ENCODE results near the gene TMEM120A. TPM values are rescaled to one million over a fixed set of nuclear protein-coding genes. Genes with fewer than 3 reads are reported as not detected.

TMEM120A gene
- total RNA-seq, 3 donors from 2014 or later, result 75.6 to 138 (median 88.4) TPM

GRCh38 chr7:75993689-75994387 is 557 bp downstream of the TMEM120A start:
- ATAC-seq, result peak; percentile 53
- peak overlapping the region; percentile 74 for H3K4me3 ChIP-seq
- intact Hi-C loops (cut with DNase I, micrococcal nuclease), result no loop called here
- TF ChIP-seq, protein P1, sequence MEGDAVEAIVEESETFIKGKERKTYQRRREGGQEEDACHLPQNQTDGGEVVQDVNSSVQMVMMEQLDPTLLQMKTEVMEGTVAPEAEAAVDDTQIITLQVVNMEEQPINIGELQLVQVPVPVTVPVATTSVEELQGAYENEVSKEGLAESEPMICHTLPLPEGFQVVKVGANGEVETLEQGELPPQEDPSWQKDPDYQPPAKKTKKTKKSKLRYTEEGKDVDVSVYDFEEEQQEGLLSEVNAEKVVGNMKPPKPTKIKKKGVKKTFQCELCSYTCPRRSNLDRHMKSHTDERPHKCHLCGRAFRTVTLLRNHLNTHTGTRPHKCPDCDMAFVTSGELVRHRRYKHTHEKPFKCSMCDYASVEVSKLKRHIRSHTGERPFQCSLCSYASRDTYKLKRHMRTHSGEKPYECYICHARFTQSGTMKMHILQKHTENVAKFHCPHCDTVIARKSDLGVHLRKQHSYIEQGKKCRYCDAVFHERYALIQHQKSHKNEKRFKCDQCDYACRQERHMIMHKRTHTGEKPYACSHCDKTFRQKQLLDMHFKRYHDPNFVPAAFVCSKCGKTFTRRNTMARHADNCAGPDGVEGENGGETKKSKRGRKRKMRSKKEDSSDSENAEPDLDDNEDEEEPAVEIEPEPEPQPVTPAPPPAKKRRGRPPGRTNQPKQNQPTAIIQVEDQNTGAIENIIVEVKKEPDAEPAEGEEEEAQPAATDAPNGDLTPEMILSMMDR (IDR thresholded peaks at IDR 0.05), result no peak
- peaks cover 18% of the 10 kb centered on the region for H3K4me1 ChIP-seq (ENCODE audit: low read depth)
- no peaks in the 10 kb centered on the region for H3K36me3 ChIP-seq (ENCODE audit: low read depth)
- H3K9me3 ChIP-seq, result no peaks in the 10 kb centered on the region
- peak; percentile 48 to 79 (median 73) for DNase-seq

DNA sequence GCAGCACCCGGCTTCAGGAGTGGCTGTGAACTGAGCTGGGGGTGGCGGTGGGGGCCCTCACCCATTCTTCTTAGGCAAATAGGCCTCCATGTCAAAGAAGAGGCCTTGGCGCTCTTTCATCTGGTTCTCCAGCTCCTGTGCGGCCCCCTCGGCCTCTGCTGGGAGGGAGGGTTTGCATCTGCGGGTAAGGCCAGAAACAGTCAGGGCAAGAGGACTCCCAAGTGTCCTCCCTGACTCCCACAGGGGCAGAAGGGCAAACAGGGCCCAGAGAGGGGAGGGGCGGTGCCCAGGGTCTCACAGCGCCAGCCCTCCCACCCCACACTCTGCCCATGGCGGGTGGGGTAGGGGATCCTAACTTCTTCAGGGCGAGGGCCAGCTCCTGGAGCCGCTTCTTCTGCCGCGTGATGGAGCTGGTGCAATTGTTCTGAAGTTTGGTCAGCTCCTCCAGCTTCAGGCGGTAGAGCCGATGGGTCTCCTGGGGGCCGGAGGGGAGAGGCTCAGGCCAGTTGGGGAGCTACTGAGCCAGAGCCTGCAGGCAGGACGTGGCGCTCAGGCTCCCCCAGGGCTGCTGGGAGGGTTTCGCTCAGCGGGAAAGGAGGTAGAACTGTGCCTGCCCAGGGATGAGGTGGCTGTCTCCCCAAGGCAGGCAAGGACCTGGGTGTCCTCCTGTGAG is 2.2 kb downstream of the TMEM120A start:
- TF ChIP-seq, protein P1 (IDR thresholded peaks at IDR 0.05), result no peak
- peaks cover 18% of the 10 kb centered on the region for H3K4me1 ChIP-seq (ENCODE audit: low read depth)
- intact Hi-C loops (cut with DNase I, micrococcal nuclease), result no loop called here

DNA sequence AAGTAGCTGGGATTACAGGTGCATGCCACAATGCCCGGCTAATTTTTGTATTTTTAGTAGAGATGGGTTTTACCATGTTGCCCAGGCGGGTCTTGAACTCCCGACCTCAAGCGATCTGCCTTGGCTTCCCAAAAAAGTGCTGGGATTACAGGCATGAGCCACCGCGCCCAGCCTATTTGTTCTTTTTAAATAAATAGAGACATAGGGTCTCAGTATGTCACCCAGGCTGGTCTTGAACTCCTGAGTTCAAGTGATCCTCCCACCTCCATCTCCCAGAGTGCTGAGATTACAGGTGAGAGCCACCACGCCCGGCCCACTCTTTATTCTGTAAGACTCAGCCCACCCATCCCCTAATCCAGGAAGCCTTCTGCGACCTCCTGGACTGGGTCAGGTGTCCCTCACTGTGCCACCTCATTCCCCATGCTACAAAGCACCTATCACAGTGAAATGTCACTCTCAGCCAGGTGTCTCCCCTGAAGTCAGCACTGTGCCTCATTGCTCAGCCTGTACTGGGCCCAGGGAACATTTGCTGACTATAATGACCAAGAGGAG is 2.8 kb downstream of the TMEM120A start:
- Histone ChIP-seq H3K36me3 (ENCODE audit: low read depth) (no peaks in the 10 kb centered on the region), H3K4me1 (ENCODE audit: low read depth) (peaks cover 18% of the 10 kb centered on the region), H3K9me3 (no peaks in the 10 kb centered on the region), H3K4me3 (no peak overlapping the region)
- DNase-seq (no peak), ATAC-seq (no peak)
- TF ChIP-seq, protein P1 (IDR thresholded peaks at IDR 0.05), result no peak
- intact Hi-C loops (cut with DNase I, micrococcal nuclease), result no loop called here

More for the DNA sequence above, 2.2 kb downstream of the TMEM120A start:
- Histone ChIP-seq H3K4me3 (no peak overlapping the region), H3K9me3 (no peaks in the 10 kb centered on the region), H3K36me3 (ENCODE audit: low read depth) (no peaks in the 10 kb centered on the region)
- ATAC-seq (no peak), DNase-seq (no peak)

GRCh38 chr7:75989500-75990388 is 4.7 kb downstream of the TMEM120A start:
- ATAC-seq (no peak), DNase-seq (no peak)
- TF ChIP-seq, protein P1 (IDR thresholded peaks at IDR 0.05), result no peak
- intact Hi-C loops (cut with DNase I, micrococcal nuclease), result no loop called here
- Histone ChIP-seq H3K36me3 (ENCODE audit: low read depth) (no peaks in the 10 kb centered on the region), H3K4me1 (ENCODE audit: low read depth) (peaks cover 13% of the 10 kb centered on the region), H3K4me3 (no peak overlapping the region), H3K9me3 (no peaks in the 10 kb centered on the region)

All from mucosa of descending colon (tissue), 3 donors.